ENCODE data around the gene SYNE4.

The SYNE4 gene

DNA sequence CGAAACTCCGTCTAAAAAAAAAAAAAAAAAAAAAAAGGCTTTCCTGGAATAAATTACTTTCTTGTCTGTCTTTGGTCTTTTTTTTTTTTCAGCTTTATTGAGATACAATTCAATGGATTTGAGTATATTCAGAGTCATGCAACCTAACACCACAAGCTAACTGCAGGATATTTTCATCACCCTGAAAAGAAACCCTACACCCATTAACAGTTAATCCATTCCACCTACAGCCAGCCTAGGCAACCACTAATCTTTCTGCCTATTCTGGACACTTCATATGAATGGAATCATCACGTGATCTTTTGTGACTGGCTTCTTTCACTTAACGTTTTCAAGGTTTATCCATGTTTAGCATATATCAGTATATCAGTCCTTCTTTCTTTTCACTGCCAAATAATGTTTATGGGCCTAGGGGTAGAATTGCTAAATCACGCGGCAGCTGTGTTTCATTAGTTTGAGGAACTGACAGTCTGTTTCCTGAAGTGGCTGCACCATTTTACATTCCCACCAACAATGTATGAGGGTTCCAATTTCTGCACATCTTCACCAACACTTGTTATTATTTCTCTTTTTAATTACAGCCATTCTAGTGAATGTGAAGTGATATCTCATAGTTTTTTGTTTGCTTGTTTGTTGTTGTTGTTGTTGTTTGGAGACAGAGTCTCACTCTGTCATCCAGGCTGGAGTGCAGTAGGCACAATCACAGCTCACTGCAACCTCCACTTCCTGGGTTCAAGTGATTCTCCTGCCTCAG lies 52.6 kb downstream of the SYNE4 start:
- no peak for DNase-seq (ENCODE audit: low read depth)
